ENCODE data around the gene PLEKHA1.

DNA sequence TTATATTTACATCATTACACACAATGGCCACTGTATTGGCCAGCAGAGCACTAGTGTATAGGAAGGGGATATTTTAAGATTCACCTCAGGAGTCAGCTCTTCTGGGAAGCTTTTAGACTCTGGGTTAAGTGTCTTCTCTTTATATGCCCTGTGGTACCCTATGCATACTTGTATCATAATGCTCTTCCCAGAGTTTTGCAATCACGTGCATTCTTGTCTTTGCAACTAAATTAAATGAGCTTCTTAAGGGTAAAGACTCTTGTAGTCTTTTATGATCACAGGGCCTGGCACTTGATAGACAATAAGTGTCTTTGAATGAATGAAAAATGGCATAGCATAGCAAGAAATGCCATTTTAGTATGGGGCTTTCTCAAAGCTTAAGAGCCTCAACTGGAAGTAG is 44.5 kb downstream of the PLEKHA1 start:
- TF ChIP-seq ZNF274 (IDR thresholded peaks at IDR 0.05; ENCODE audit: low read depth, low read length) (no peak), YY1 (IDR thresholded peaks at IDR 0.05; ENCODE audit: insufficient read depth, insufficient read length) (no peak)

All from NT2/D1 (cell line).